Activated CD8-positive, alpha-beta memory T cell treated with anti-CD3 and anti-CD28 coated beads, Interleukin-2, amount 50 U/mL, for 4 hours (primary cell): ENCODE results near the gene DPP8.

Source experiments
- DNase-seq: peaks from one replicate; pipeline ENCODE4 v3.0.0-alpha.2; 2020

DPP8 gene

GRCh38 chr15:65423150-65423975 is 94.1 kb downstream of the DPP8 start:
- no peak for DNase-seq

- no peak for DNase-seq
Observed at GRCh38 chr15:65421360-65422215, 95.9 kb downstream of the DPP8 start.

- DNase-seq = no peak
Observed at GRCh38 chr15:65420975-65421359, 96.5 kb downstream of the DPP8 start.

GRCh38 chr15:65418596-65418995 is 98.9 kb downstream of the DPP8 start:
- DNase-seq = no peak

GRCh38 chr15:65416845-65417416 is 100.6 kb downstream of the DPP8 start:
- no peak for DNase-seq

- DNase-seq = no peak
Observed at GRCh38 chr15:65414841-65415621, 102.5 kb downstream of the DPP8 start.

GRCh38 chr15:65413760-65414144 is 103.7 kb downstream of the DPP8 start:
- DNase-seq = no peak

GRCh38 chr15:65413051-65413759 is 104.3 kb downstream of the DPP8 start:
- DNase-seq = no peak

- no peak for DNase-seq
Observed at GRCh38 chr15:65412556-65412955, 104.9 kb downstream of the DPP8 start.

GRCh38 chr15:65411465-65412071 is 105.9 kb downstream of the DPP8 start:
- DNase-seq = no peak

GRCh38 chr15:65410972-65411371 is 106.5 kb downstream of the DPP8 start:
- no peak for DNase-seq

- no peak for DNase-seq
Observed at GRCh38 chr15:65410036-65410435, 107.5 kb downstream of the DPP8 start.

GRCh38 chr15:65409036-65409631 is 108.4 kb downstream of the DPP8 start:
- no peak for DNase-seq

- DNase-seq = no peak
Observed at GRCh38 chr15:65408324-65409035, 109.0 kb downstream of the DPP8 start.

GRCh38 chr15:65406424-65407000 is 111.0 kb downstream of the DPP8 start:
- no peak for DNase-seq

GRCh38 chr15:65405791-65406423 is 111.6 kb downstream of the DPP8 start:
- no peak for DNase-seq

- no peak for DNase-seq
Observed at GRCh38 chr15:65404186-65404872, 113.2 kb downstream of the DPP8 start.

- DNase-seq = no peak
Observed at GRCh38 chr15:65402961-65403360, 114.5 kb downstream of the DPP8 start.

GRCh38 chr15:65401611-65402240 is 115.8 kb downstream of the DPP8 start:
- DNase-seq = no peak
